ENCODE results near the gene MSI2.

GRCh38 chr17:57489321-57489720 is 233.0 kb downstream of the MSI2 start:
- TF ChIP-seq CTCF (IDR thresholded peaks at IDR 0.05) (no peak), POLR2AphosphoS5 (IDR thresholded peaks at IDR 0.05) (no peak), POLR2A (IDR thresholded peaks at IDR 0.05) (no peak)
